H9 (cell line): ENCODE data around the gene MBOAT2. TPM values are rescaled to one million over a fixed set of nuclear protein-coding genes. Genes with fewer than 3 reads are reported as not detected.

ENCODE experiments used
- DNase-seq: peaks from one replicate; pipeline ENCODE4 v3.0.0-alpha.2; 2017
- H2AFZ ChIP-seq: one replicate; pipeline ENCODE4 v1.6.1; 2013; ENCODE audit warnings: mild to moderate bottlenecking, low read length, control low read depth, moderate library complexity
- H2AK5ac ChIP-seq: 2 replicates; pipeline ENCODE4 v1.6.1; 2013; ENCODE audit warnings: low read length, control low read depth, mixed read lengths; ENCODE audit not compliant: insufficient read length
- H2BK120ac ChIP-seq: one replicate; pipeline ENCODE4 v1.6.1; 2013; ENCODE audit warnings: low read depth, mild to moderate bottlenecking, low read length, control low read depth, inconsistent platforms; ENCODE audit not compliant: poor library complexity, severe bottlenecking
- H2BK12ac ChIP-seq: 2 replicates; pipeline ENCODE4 v1.6.1; 2013; ENCODE audit warnings: low read length, control low read depth, mixed read lengths, low read depth; ENCODE audit not compliant: insufficient read length
- H2BK15ac ChIP-seq: 2 replicates; pipeline ENCODE4 v1.6.1; 2013; ENCODE audit warnings: low read depth, low read length, control low read depth
- H2BK20ac ChIP-seq: one replicate; pipeline ENCODE4 v1.6.1; 2013; ENCODE audit warnings: low read depth, mild to moderate bottlenecking, low read length, control low read depth, inconsistent platforms; ENCODE audit not compliant: poor library complexity, severe bottlenecking
- H2BK5ac ChIP-seq: 2 replicates; pipeline ENCODE4 v1.6.1; 2013; ENCODE audit warnings: low read length, control low read depth, mixed read lengths; ENCODE audit not compliant: insufficient read length
- H3K14ac ChIP-seq: 2 replicates; pipeline ENCODE4 v1.6.1; 2013; ENCODE audit warnings: low read length, control low read depth; ENCODE audit not compliant: insufficient read depth
- H3K18ac ChIP-seq: 2 replicates; pipeline ENCODE4 v1.6.1; 2013; ENCODE audit warnings: low read depth, mild to moderate bottlenecking, mixed read lengths, low read length, control low read depth; ENCODE audit not compliant: insufficient read length
- H3K23ac ChIP-seq: 2 replicates; pipeline ENCODE4 v1.6.1; 2013; ENCODE audit warnings: low read length, control low read depth, mixed read lengths, low read depth; ENCODE audit not compliant: insufficient read length
- H3K23me2 ChIP-seq: 2 replicates; pipeline ENCODE4 v1.6.1; 2013; ENCODE audit warnings: low read depth, mild to moderate bottlenecking, mixed read lengths, low read length, control low read depth; ENCODE audit not compliant: insufficient read length, poor library complexity, severe bottlenecking
- H3K27ac ChIP-seq: 2 replicates; pipeline ENCODE4 v1.5.1; 2013; ENCODE audit warnings: low read length, control low read depth, mixed read lengths, low read depth; ENCODE audit not compliant: insufficient read length
- H3K27me3 ChIP-seq: 2 replicates; pipeline ENCODE4 v1.6.1; 2013; ENCODE audit warnings: low read length, control low read depth, inconsistent platforms; ENCODE audit not compliant: insufficient read depth
- H3K4ac ChIP-seq: 2 replicates; pipeline ENCODE4 v1.6.1; 2013; ENCODE audit warnings: low read depth, mild to moderate bottlenecking, control low read depth, inconsistent platforms, low read length, moderate library complexity
- H3K4me1 ChIP-seq: 2 replicates; pipeline ENCODE4 v1.6.1; 2013; ENCODE audit warnings: low read length, control low read depth, inconsistent platforms; ENCODE audit not compliant: insufficient read depth
- H3K4me2 ChIP-seq: 2 replicates; pipeline ENCODE4 v1.6.1; 2013; ENCODE audit warnings: low read length, control low read depth, mixed read lengths; ENCODE audit not compliant: insufficient read length, insufficient read depth
- H3K56ac ChIP-seq: 2 replicates; pipeline ENCODE4 v1.6.1; 2013; ENCODE audit warnings: low read depth, mild to moderate bottlenecking, mixed read lengths, low read length, control low read depth; ENCODE audit not compliant: insufficient read length
- H3K79me1 ChIP-seq: 2 replicates; pipeline ENCODE4 v1.6.1; 2013; ENCODE audit warnings: low read depth, mild to moderate bottlenecking, moderate library complexity, low read length, control low read depth, inconsistent platforms; ENCODE audit not compliant: insufficient read depth, poor library complexity, severe bottlenecking
- H3K79me2 ChIP-seq: 2 replicates; pipeline ENCODE4 v1.6.1; 2013; ENCODE audit warnings: low read length, control low read depth, inconsistent platforms; ENCODE audit not compliant: insufficient read depth
- H3K9ac ChIP-seq: 2 replicates; pipeline ENCODE4 v1.6.1; 2013; ENCODE audit warnings: low read length, control low read depth, mixed read lengths; ENCODE audit not compliant: insufficient read length; ENCODE audit errors: extremely low read depth
- H3K9me3 ChIP-seq: one replicate; pipeline ENCODE4 v1.6.1; 2013; ENCODE audit warnings: low read depth, low read length, inconsistent platforms; ENCODE audit not compliant: control insufficient read depth
- H3T11ph ChIP-seq: one replicate; pipeline ENCODE4 v1.6.1; 2013; ENCODE audit warnings: mild to moderate bottlenecking, low read length, control low read depth, inconsistent platforms
- H4K20me1 ChIP-seq: one replicate; pipeline ENCODE4 v1.6.1; 2013; ENCODE audit not compliant: control insufficient read depth, insufficient read length, insufficient read depth
- H4K5ac ChIP-seq: 2 replicates; pipeline ENCODE4 v1.6.1; 2013; ENCODE audit warnings: low read depth, mild to moderate bottlenecking, mixed read lengths, low read length, control low read depth; ENCODE audit not compliant: insufficient read length
- H4K8ac ChIP-seq: replicated peaks from 2 replicates; pipeline ENCODE4 v1.6.1; 2013; ENCODE audit warnings: low read length, control low read depth, mixed read lengths, low read depth; ENCODE audit not compliant: insufficient read length
- H4K91ac ChIP-seq: 2 replicates; pipeline ENCODE4 v1.6.1; 2013; ENCODE audit warnings: low read depth, mild to moderate bottlenecking, moderate library complexity, mixed read lengths, low read length, control low read depth; ENCODE audit not compliant: insufficient read length
- H3K27ac Mint-ChIP-seq, 3 experiments: 2 replicates in 2 of 3; 3 replicates in 1 of 3; pipeline ENCODE4 v1.8.0; 2020 to 2021; ENCODE audit warnings: mixed read lengths in 3 of 3, mild to moderate bottlenecking in 1 of 3, moderate library complexity in 1 of 3
- H3K27me3 Mint-ChIP-seq: 2 replicates; pipeline ENCODE4 v1.8.0; 2021; ENCODE audit warnings: low read depth, mild to moderate bottlenecking, moderate library complexity, mixed read lengths
- H3K36me3 Mint-ChIP-seq, 3 experiments: 2 replicates in 2 of 3; 3 replicates in 1 of 3; pipeline ENCODE4 v1.8.0; 2020 to 2021; ENCODE audit warnings: low read depth in 3 of 3, mixed read lengths in 3 of 3; ENCODE audit not compliant: insufficient read depth in 1 of 3
- H3K4me1 Mint-ChIP-seq, 2 experiments: 2 replicates each; pipeline ENCODE4 v1.8.0; 2020; ENCODE audit warnings: mixed read lengths in 2 of 2
- H3K4me3 Mint-ChIP-seq, 2 experiments: 2 replicates in 1 of 2; 3 replicates in 1 of 2; pipeline ENCODE4 v1.8.0; 2020 to 2021; ENCODE audit warnings: mild to moderate bottlenecking in 2 of 2, mixed read lengths in 2 of 2, moderate library complexity in 1 of 2
- H3K9me3 Mint-ChIP-seq, 2 experiments: 2 replicates in 1 of 2; 3 replicates in 1 of 2; pipeline ENCODE4 v1.8.0; 2020; ENCODE audit warnings: mild to moderate bottlenecking in 2 of 2, mixed read lengths in 2 of 2, moderate library complexity in 1 of 2
- CTCF ChIP-seq: fragments of 200-600 bp; sonication (generic); conservative IDR thresholded peaks from 3 replicates; pipeline ENCODE4 v1.8.0; 2021; ENCODE audit warnings: antibody characterized with exemption, mild to moderate bottlenecking
- WGBS: extraction: QIAGEN DNeasy Blood & Tissue Kit; methylation state at CpG from one replicate; pipeline ENCODE4 v1.1.7; 2013; ENCODE audit warnings: missing lambda C conversion rate, low lambda C conversion rate, mixed read lengths; ENCODE audit not compliant: insufficient read length; ENCODE audit errors: extremely low coverage; 5-methylcytosine and 5-hydroxymethylcytosine counted together
- total RNA-seq: library from RNA; stranded (reverse); gene quantifications from 2 replicates; pipeline ENCODE4 v1.2.1, GENCODE V29; 2021

The MBOAT2 gene
- total RNA-seq, 1 experiment from 2014 or later: 20.2 TPM

GRCh38 chr2:8927510-8928455, 75.7 kb downstream of the MBOAT2 start:
- TF ChIP-seq CTCF: no peak
- Histone ChIP-seq H3K79me2 (no peaks in the 10 kb centered on the region), H3K4me1 (no peaks in the 10 kb centered on the region), H2BK120ac (no peak overlapping the region), H4K20me1 (no peaks in the 10 kb centered on the region), H2AK5ac (no peak overlapping the region), H3K23ac (no peak overlapping the region), H3K56ac (no peak overlapping the region), H3T11ph (no peak overlapping the region), H3K4me2 (no peak overlapping the region), H4K8ac (no peak overlapping the region), H3K79me1 (no peaks in the 10 kb centered on the region), H3K9ac (no peak overlapping the region), H3K27me3 (no peaks in the 10 kb centered on the region), H3K4ac (no peak overlapping the region), H4K91ac (no peak overlapping the region), H3K23me2 (no peaks in the 10 kb centered on the region), H3K14ac (no peak overlapping the region), H2AFZ (no peak overlapping the region), H3K27ac (no peak overlapping the region), H2BK15ac (no peak overlapping the region), H3K18ac (no peak overlapping the region), H3K9me3 (no peaks in the 10 kb centered on the region), H2BK20ac (no peak overlapping the region), H2BK12ac (no peak overlapping the region), H2BK5ac (no peak overlapping the region), H4K5ac (no peak overlapping the region)
- Mint-ChIP-seq H3K4me3 (no peak overlapping the region), H3K27ac (peak overlapping the region in 2 of 3 experiments; percentile 32 to 41; a peak in 1 of 7 replicates), H3K4me1 (peaks cover 6% of the 10 kb centered on the region in 2 experiments), H3K27me3 (no peaks in the 10 kb centered on the region), H3K36me3 (peaks cover 2 to 8% (median 4%) of the 10 kb centered on the region in 3 experiments; a peak in 4 of 7 replicates), H3K9me3 (no peaks in the 10 kb centered on the region)
- no CpG with 5 or more reads among the region's 17 CpGs for WGBS
- no peak for DNase-seq
